Suprapubic skin (tissue), 4 donors: Measurements from ENCODE around the gene DSCAM. TPM values are rescaled to one million over a fixed set of nuclear protein-coding genes. Genes with fewer than 3 reads are reported as not detected.

Experiments
- DNase-seq, 2 donors: peaks; one replicate each; pipeline ENCODE4 v3.0.0-alpha.2; 2019; ENCODE audit warnings: low spot score in 2 of 2
- H3K27ac ChIP-seq: fragments of 200-600 bp; sonication (generic); one replicate; pipeline ENCODE4 v1.5.1; 2019
- H3K27me3 ChIP-seq: fragments of 200-600 bp; sonication (generic); one replicate; pipeline ENCODE4 v1.5.1; 2019
- H3K36me3 ChIP-seq: fragments of 200-600 bp; sonication (generic); one replicate; pipeline ENCODE4 v1.5.1; 2019
- H3K4me1 ChIP-seq: fragments of 200-600 bp; sonication (generic); one replicate; pipeline ENCODE4 v1.5.1; 2019
- H3K4me3 ChIP-seq: fragments of 200-600 bp; sonication (generic); one replicate; pipeline ENCODE4 v1.5.1; 2019; ENCODE audit warnings: mild to moderate bottlenecking
- H3K9me3 ChIP-seq: fragments of 200-600 bp; sonication (generic); one replicate; pipeline ENCODE4 v1.5.1; 2019
- CTCF ChIP-seq, 2 donors: fragments of 200-600 bp in 1 of 2; fragments of 450-650 bp in 1 of 2; sonication (generic) in 1 of 2; IDR thresholded peaks; one replicate each; pipeline ENCODE4 v1.5.1; 2016 to 2019; ENCODE audit warnings: antibody characterized with exemption in 2 of 2, mild to moderate bottlenecking in 1 of 2, moderate library complexity in 1 of 2
- EP300 ChIP-seq: sonication (generic); formaldehyde crosslinking; IDR thresholded peaks from one replicate; pipeline ENCODE4 v1.6.1; 2017; ENCODE audit warnings: antibody characterized with exemption
- POLR2A ChIP-seq, 2 donors: fragments of 450-650 bp; IDR thresholded peaks; one replicate each; pipeline ENCODE4 v1.6.1; 2017; ENCODE audit warnings: antibody characterized with exemption in 2 of 2, mild to moderate bottlenecking in 2 of 2, moderate library complexity in 2 of 2
- POLR2AphosphoS5 ChIP-seq, 3 donors: sonication (generic); formaldehyde crosslinking; IDR thresholded peaks; one replicate each; pipeline ENCODE4 v1.6.1; 2017; ENCODE audit warnings: antibody characterized with exemption in 3 of 3
- WGBS: methylation state at CpG from one replicate; pipeline ENCODE4 v1.1.5; 2018; 5-methylcytosine and 5-hydroxymethylcytosine counted together
- total RNA-seq, 4 donors: library from RNA; depleted of rRNA; stranded (reverse); fragments of >200 nt; gene quantifications; one replicate each; pipeline ENCODE4 v1.1.0, GENCODE V29; 2016

DSCAM gene
- total RNA-seq, 4 donors from 2014 or later, result 0.08 TPM; not detected in 3

GRCh38 chr21:40404396-40404800, 442.6 kb downstream of the DSCAM start:
- H3K27me3 ChIP-seq, result no peaks in the 10 kb centered on the region
- no peak overlapping the region for H3K27ac ChIP-seq
- no peaks in the 10 kb centered on the region for H3K4me1 ChIP-seq
- no peak for TF ChIP-seq POLR2A (IDR thresholded peaks at IDR 0.05)
- no peak for TF ChIP-seq POLR2AphosphoS5 (IDR thresholded peaks at IDR 0.05)
- no peak for TF ChIP-seq CTCF (IDR thresholded peaks at IDR 0.05)
- TF ChIP-seq EP300, result no peak
- DNase-seq, result no peak
- H3K36me3 ChIP-seq, result no peaks in the 10 kb centered on the region
- no peaks in the 10 kb centered on the region for H3K9me3 ChIP-seq
- H3K4me3 ChIP-seq, result no peak overlapping the region
- WGBS, result 49% methylated on average over 3 of the region's 3 CpGs

- TF ChIP-seq EP300 (no peak), CTCF (IDR thresholded peaks at IDR 0.05) (no peak), POLR2AphosphoS5 (IDR thresholded peaks at IDR 0.05) (no peak), POLR2A (IDR thresholded peaks at IDR 0.05) (no peak)
- no peak overlapping the region for H3K4me3 ChIP-seq
- no peak overlapping the region for H3K27ac ChIP-seq
- no peaks in the 10 kb centered on the region for H3K27me3 ChIP-seq
- no peaks in the 10 kb centered on the region for H3K36me3 ChIP-seq
- 89% methylated on average over 2 of the region's 2 CpGs for WGBS
- DNase-seq, result no peak
- no peaks in the 10 kb centered on the region for H3K4me1 ChIP-seq
- H3K9me3 ChIP-seq, result no peaks in the 10 kb centered on the region
Observed at GRCh38 chr21:40402884-40403582, 443.9 kb downstream of the DSCAM start.

- H3K27me3 ChIP-seq, result no peaks in the 10 kb centered on the region
- 84% methylated on average over 7 of the region's 7 CpGs for WGBS
- no peaks in the 10 kb centered on the region for H3K9me3 ChIP-seq
- no peak overlapping the region for H3K4me3 ChIP-seq
- TF ChIP-seq CTCF (IDR thresholded peaks at IDR 0.05), result no peak
- no peak for TF ChIP-seq POLR2A (IDR thresholded peaks at IDR 0.05)
- TF ChIP-seq EP300, result no peak
- TF ChIP-seq POLR2AphosphoS5 (IDR thresholded peaks at IDR 0.05), result no peak
- no peak overlapping the region for H3K27ac ChIP-seq
- DNase-seq, result no peak
- no peaks in the 10 kb centered on the region for H3K4me1 ChIP-seq
- no peaks in the 10 kb centered on the region for H3K36me3 ChIP-seq
Observed at GRCh38 chr21:40395732-40396131, 451.2 kb downstream of the DSCAM start.

- TF ChIP-seq POLR2A (IDR thresholded peaks at IDR 0.05), result no peak
- TF ChIP-seq POLR2AphosphoS5 (IDR thresholded peaks at IDR 0.05), result no peak
- TF ChIP-seq EP300, result no peak
- no peak for TF ChIP-seq CTCF (IDR thresholded peaks at IDR 0.05)
- no peak overlapping the region for H3K27ac ChIP-seq
- H3K4me1 ChIP-seq, result no peaks in the 10 kb centered on the region
- no peaks in the 10 kb centered on the region for H3K27me3 ChIP-seq
- H3K9me3 ChIP-seq, result no peaks in the 10 kb centered on the region
- DNase-seq, result no peak
- 56% methylated on average over 5 of the region's 5 CpGs for WGBS
- no peaks in the 10 kb centered on the region for H3K36me3 ChIP-seq
- no peak overlapping the region for H3K4me3 ChIP-seq
Observed at GRCh38 chr21:40393066-40393465, 453.9 kb downstream of the DSCAM start.

- no peak for DNase-seq
- 83% methylated on average over 6 of the region's 6 CpGs for WGBS
- TF ChIP-seq EP300 (no peak), POLR2A (IDR thresholded peaks at IDR 0.05) (no peak), POLR2AphosphoS5 (IDR thresholded peaks at IDR 0.05) (no peak), CTCF (IDR thresholded peaks at IDR 0.05) (no peak)
- H3K4me1 ChIP-seq, result no peaks in the 10 kb centered on the region
- peaks cover 5% of the 10 kb centered on the region for H3K27me3 ChIP-seq
- H3K27ac ChIP-seq, result no peak overlapping the region
- H3K36me3 ChIP-seq, result no peaks in the 10 kb centered on the region
- H3K4me3 ChIP-seq, result no peak overlapping the region
- no peaks in the 10 kb centered on the region for H3K9me3 ChIP-seq
Observed at GRCh38 chr21:40388046-40388445, 458.9 kb downstream of the DSCAM start.
